ENCODE data around the gene MED25.

DNA sequence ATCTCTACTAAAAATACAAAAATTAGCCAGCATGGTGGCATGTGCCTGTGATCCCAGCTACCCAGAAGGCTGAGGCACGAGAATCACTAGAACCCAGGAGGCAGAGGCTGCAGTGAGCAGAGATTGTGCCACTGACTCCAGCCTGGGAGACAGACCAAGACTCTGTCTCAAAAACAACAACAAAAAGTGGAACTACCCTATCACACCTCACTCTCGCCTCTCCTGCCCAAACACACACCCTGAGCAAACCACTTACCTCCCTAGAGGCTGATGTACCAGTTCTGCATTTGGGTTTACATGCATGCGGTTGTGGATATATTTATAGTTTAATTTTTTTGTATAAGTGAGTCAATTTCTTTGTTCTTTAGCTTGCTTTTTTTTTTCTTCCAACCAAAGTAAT is 25.2 kb downstream of the MED25 start:
- TF ChIP-seq POLR2AphosphoS5 (IDR thresholded peaks at IDR 0.05) (no peak), RAD21 (conservative IDR thresholded peaks at IDR 0.05) (no peak), TAF1 (IDR thresholded peaks at IDR 0.05; ENCODE audit: low read depth) (no peak), EP300 (conservative IDR thresholded peaks at IDR 0.05; ENCODE audit: poor library complexity, severe bottlenecking) (no peak), EZH2 (IDR thresholded peaks at IDR 0.05; ENCODE audit: borderline replicate concordance, insufficient read depth, low read length, poor library complexity, severe bottlenecking) (no peak)
- TF ChIP-seq, protein P1, sequence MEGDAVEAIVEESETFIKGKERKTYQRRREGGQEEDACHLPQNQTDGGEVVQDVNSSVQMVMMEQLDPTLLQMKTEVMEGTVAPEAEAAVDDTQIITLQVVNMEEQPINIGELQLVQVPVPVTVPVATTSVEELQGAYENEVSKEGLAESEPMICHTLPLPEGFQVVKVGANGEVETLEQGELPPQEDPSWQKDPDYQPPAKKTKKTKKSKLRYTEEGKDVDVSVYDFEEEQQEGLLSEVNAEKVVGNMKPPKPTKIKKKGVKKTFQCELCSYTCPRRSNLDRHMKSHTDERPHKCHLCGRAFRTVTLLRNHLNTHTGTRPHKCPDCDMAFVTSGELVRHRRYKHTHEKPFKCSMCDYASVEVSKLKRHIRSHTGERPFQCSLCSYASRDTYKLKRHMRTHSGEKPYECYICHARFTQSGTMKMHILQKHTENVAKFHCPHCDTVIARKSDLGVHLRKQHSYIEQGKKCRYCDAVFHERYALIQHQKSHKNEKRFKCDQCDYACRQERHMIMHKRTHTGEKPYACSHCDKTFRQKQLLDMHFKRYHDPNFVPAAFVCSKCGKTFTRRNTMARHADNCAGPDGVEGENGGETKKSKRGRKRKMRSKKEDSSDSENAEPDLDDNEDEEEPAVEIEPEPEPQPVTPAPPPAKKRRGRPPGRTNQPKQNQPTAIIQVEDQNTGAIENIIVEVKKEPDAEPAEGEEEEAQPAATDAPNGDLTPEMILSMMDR (IDR thresholded peaks at IDR 0.05; ENCODE audit: poor library complexity, severe bottlenecking): no peak
- TF ChIP-seq, protein P2, sequence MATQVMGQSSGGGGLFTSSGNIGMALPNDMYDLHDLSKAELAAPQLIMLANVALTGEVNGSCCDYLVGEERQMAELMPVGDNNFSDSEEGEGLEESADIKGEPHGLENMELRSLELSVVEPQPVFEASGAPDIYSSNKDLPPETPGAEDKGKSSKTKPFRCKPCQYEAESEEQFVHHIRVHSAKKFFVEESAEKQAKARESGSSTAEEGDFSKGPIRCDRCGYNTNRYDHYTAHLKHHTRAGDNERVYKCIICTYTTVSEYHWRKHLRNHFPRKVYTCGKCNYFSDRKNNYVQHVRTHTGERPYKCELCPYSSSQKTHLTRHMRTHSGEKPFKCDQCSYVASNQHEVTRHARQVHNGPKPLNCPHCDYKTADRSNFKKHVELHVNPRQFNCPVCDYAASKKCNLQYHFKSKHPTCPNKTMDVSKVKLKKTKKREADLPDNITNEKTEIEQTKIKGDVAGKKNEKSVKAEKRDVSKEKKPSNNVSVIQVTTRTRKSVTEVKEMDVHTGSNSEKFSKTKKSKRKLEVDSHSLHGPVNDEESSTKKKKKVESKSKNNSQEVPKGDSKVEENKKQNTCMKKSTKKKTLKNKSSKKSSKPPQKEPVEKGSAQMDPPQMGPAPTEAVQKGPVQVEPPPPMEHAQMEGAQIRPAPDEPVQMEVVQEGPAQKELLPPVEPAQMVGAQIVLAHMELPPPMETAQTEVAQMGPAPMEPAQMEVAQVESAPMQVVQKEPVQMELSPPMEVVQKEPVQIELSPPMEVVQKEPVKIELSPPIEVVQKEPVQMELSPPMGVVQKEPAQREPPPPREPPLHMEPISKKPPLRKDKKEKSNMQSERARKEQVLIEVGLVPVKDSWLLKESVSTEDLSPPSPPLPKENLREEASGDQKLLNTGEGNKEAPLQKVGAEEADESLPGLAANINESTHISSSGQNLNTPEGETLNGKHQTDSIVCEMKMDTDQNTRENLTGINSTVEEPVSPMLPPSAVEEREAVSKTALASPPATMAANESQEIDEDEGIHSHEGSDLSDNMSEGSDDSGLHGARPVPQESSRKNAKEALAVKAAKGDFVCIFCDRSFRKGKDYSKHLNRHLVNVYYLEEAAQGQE (IDR thresholded peaks at IDR 0.05; ENCODE audit: borderline replicate concordance): no peak
